Fibroblast of lung (primary cell): ENCODE measurements around the gene OR14K1. TPM values are rescaled to one million over a fixed set of nuclear protein-coding genes. Genes with fewer than 3 reads are reported as not detected.
"Not testable (repeated sequence)": the region's sequence is repeated elsewhere in the genome, so short reads cannot be mapped to it uniquely, and the experiment has no call there.

Source experiments
- DNase-seq, 2 donors: peaks; one replicate each; pipeline versions ENCODE4 v3.0.0 to v3.0.0-alpha.2; 2010; ENCODE audit warnings: low read depth in 2 of 2
- H2AFZ ChIP-seq: 2 replicates; pipeline ENCODE4 v1.5.1; 2012; ENCODE audit warnings: low read length, control low read depth, inconsistent platforms
- H3K27ac ChIP-seq: 2 replicates; pipeline ENCODE4 v1.5.1; 2011; ENCODE audit warnings: low read length, control low read depth; ENCODE audit not compliant: insufficient read depth
- H3K27me3 ChIP-seq: 2 replicates; pipeline ENCODE4 v1.5.1; 2011; ENCODE audit warnings: mild to moderate bottlenecking, low read length; ENCODE audit not compliant: control insufficient read depth, insufficient read depth
- H3K36me3 ChIP-seq: 2 replicates; pipeline ENCODE4 v1.5.1; 2011; ENCODE audit warnings: low read length; ENCODE audit not compliant: control insufficient read depth, insufficient read depth
- H3K4me1 ChIP-seq: 2 replicates; pipeline ENCODE4 v1.5.1; 2011; ENCODE audit warnings: low read length; ENCODE audit not compliant: control insufficient read depth, insufficient read depth; ENCODE audit errors: extremely low read depth
- H3K4me2 ChIP-seq: 2 replicates; pipeline ENCODE4 v1.5.1; 2011; ENCODE audit warnings: low read length, control low read depth; ENCODE audit not compliant: insufficient read depth; ENCODE audit errors: extremely low read depth
- H3K4me3 ChIP-seq, 4 experiments: fragments of 200-600 bp in 1 of 4; sonication (generic) in 1 of 4; replicated peaks in 1 of 4; 2 replicates each; pipeline ENCODE4 v1.5.1; 2011 to 2016; ENCODE audit warnings: low read length in 4 of 4, low read depth in 3 of 4, mild to moderate bottlenecking in 3 of 4, control low read depth in 2 of 4, inconsistent platforms in 1 of 4, mixed read lengths in 1 of 4; ENCODE audit not compliant: insufficient read depth in 1 of 4; ENCODE audit errors: control extremely low read depth in 1 of 4
- H3K79me2 ChIP-seq: 2 replicates; pipeline ENCODE4 v1.5.1; 2012; ENCODE audit warnings: mild to moderate bottlenecking, low read length, inconsistent platforms; ENCODE audit not compliant: control insufficient read depth, insufficient read depth
- H3K9ac ChIP-seq: 2 replicates; pipeline ENCODE4 v1.5.1; 2011; ENCODE audit warnings: mild to moderate bottlenecking, low read length, control low read depth; ENCODE audit not compliant: insufficient read depth
- H3K9me3 ChIP-seq: 2 replicates; pipeline ENCODE4 v1.5.1; 2012; ENCODE audit warnings: low read depth, low read length; ENCODE audit not compliant: control insufficient read depth, insufficient read depth
- H4K20me1 ChIP-seq: 2 replicates; pipeline ENCODE4 v1.5.1; 2011; ENCODE audit warnings: low read length; ENCODE audit not compliant: control insufficient read depth, insufficient read depth; ENCODE audit errors: extremely low read depth
- EZH2 ChIP-seq: IDR thresholded peaks from 2 replicates; pipeline ENCODE4 v1.5.1; 2012; ENCODE audit warnings: low read length, control low read depth, mild to moderate bottlenecking; ENCODE audit errors: missing control alignments
- polyA minus RNA-seq: library from RNA; depleted of rRNA, polyadenylated mRNA; stranded (reverse); fragments of >200 nt; gene quantifications from 2 replicates; pipeline ENCODE4 v1.2.3, GENCODE V29; 2011; ENCODE audit warnings: low replicate concordance
- polyA plus RNA-seq, 2 donors: library from polyadenylated mRNA; depleted of rRNA in 1 of 2; stranded (reverse) in 1 of 2; unstranded in 1 of 2; fragments of >200 nt; gene quantifications; 2 replicates each; pipeline ENCODE4 v1.2.1, GENCODE V29; 2011 to 2012; ENCODE audit warnings: missing spikeins in 1 of 2
- total RNA-seq: library from RNA; depleted of rRNA; stranded (reverse); fragments of >200 nt; gene quantifications from 2 replicates; pipeline ENCODE4 v1.2.1, GENCODE V29; 2014
- TF ChIP-seq, protein P1 (sequence below), 2 donors: IDR thresholded peaks in 1 of 2; conservative IDR thresholded peaks in 1 of 2; 1 replicate in 1 of 2; 2 replicates in 1 of 2; pipeline ENCODE4 v1.5.1; 2011 to 2012; ENCODE audit warnings: low read length in 2 of 2, control low read depth in 1 of 2, inconsistent platforms in 1 of 2, low read depth in 1 of 2, mild to moderate bottlenecking in 1 of 2

Gene OR14K1, protein sequence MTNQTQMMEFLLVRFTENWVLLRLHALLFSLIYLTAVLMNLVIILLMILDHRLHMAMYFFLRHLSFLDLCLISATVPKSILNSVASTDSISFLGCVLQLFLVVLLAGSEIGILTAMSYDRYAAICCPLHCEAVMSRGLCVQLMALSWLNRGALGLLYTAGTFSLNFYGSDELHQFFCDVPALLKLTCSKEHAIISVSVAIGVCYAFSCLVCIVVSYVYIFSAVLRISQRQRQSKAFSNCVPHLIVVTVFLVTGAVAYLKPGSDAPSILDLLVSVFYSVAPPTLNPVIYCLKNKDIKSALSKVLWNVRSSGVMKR
- total RNA-seq, result not detected in 2 replicates
- not detected in 2 replicates for polyA plus RNA-seq
- polyA plus RNA-seq (2012), result not detected in 2 replicates
- polyA minus RNA-seq, result not detected in 2 replicates

DNA sequence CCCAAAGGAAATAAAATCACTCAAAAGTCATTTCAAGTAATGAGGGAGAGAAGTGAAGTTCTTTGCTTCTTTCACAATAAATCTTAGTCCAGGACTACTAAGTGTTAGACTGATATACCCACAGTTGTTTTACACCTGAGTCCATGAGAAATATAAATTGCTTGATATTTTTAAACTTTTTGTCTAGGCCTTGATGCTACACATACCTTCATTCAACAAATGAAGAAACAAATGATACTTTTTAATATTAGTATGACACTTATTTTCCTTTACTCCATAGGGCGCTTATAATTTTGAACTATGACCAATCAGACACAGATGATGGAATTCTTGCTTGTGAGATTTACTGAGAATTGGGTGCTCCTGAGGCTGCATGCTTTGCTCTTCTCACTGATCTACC lies at the start of gene OR14K1:
TSS of gene OR14K1 (plus strand) at position 301 of the 400 bp plus-strand sequence. CDS start at position 301, 0 bp downstream.
- DNase-seq, result no peak
- Histone ChIP-seq H3K4me2 (no peak within 1 kb of the TSS), H3K4me1 (no peaks in the 10 kb centered on the region), H3K9me3 (no peaks in the 10 kb centered on the region), H2AFZ (no peak within 1 kb of the TSS), H3K4me3 (no peak within 1 kb of the TSS), H4K20me1 (no peaks in the 10 kb centered on the region), H3K27ac (no peak within 1 kb of the TSS), H3K36me3 (no peaks in the 10 kb centered on the region), H3K27me3 (no peaks in the 10 kb centered on the region), H3K9ac (no peak within 1 kb of the TSS), H3K79me2 (no peaks in the 10 kb centered on the region)
- no peak for TF ChIP-seq EZH2
- TF ChIP-seq, protein P1, sequence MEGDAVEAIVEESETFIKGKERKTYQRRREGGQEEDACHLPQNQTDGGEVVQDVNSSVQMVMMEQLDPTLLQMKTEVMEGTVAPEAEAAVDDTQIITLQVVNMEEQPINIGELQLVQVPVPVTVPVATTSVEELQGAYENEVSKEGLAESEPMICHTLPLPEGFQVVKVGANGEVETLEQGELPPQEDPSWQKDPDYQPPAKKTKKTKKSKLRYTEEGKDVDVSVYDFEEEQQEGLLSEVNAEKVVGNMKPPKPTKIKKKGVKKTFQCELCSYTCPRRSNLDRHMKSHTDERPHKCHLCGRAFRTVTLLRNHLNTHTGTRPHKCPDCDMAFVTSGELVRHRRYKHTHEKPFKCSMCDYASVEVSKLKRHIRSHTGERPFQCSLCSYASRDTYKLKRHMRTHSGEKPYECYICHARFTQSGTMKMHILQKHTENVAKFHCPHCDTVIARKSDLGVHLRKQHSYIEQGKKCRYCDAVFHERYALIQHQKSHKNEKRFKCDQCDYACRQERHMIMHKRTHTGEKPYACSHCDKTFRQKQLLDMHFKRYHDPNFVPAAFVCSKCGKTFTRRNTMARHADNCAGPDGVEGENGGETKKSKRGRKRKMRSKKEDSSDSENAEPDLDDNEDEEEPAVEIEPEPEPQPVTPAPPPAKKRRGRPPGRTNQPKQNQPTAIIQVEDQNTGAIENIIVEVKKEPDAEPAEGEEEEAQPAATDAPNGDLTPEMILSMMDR (conservative IDR thresholded peaks at IDR 0.05 in 1 of 2, IDR thresholded peaks at IDR 0.05 in 1 of 2; ENCODE audit: low read depth in 1 of 2, low read length in 2 of 2), result no peak

DNA sequence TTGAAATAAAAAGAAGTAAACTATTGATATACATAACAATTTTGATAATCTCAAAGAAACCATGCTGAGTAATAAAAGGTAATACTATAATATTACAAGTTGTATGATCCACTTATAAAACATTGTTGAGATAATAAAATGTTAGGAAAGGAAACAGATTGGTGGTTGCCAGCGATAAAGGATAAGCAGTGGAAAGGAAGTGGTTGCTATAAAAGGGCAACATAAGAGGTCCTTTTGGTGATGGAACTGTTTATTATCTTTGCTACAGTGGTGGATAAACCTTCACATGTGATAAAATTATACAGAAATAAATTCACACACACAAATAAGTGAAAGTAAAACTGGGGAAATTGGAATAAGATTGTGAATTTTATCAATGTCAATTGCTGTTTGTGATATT lies 37.1 kb upstream of the OR14K1 start:
- Histone ChIP-seq H3K27ac (no peak overlapping the region), H3K4me3 (no peak overlapping the region), H3K9me3 (no peaks in the 10 kb centered on the region), H3K27me3 (no peaks in the 10 kb centered on the region), H3K79me2 (no peaks in the 10 kb centered on the region), H3K4me2 (no peak overlapping the region), H3K4me1 (no peaks in the 10 kb centered on the region), H3K36me3 (no peaks in the 10 kb centered on the region), H4K20me1 (no peaks in the 10 kb centered on the region), H2AFZ (no peak overlapping the region), H3K9ac (no peak overlapping the region)
- no peak for DNase-seq
- TF ChIP-seq, protein P1 (conservative IDR thresholded peaks at IDR 0.05 in 1 of 2, IDR thresholded peaks at IDR 0.05 in 1 of 2; ENCODE audit: low read depth in 1 of 2, low read length in 2 of 2), result no peak
- no peak for TF ChIP-seq EZH2

DNA sequence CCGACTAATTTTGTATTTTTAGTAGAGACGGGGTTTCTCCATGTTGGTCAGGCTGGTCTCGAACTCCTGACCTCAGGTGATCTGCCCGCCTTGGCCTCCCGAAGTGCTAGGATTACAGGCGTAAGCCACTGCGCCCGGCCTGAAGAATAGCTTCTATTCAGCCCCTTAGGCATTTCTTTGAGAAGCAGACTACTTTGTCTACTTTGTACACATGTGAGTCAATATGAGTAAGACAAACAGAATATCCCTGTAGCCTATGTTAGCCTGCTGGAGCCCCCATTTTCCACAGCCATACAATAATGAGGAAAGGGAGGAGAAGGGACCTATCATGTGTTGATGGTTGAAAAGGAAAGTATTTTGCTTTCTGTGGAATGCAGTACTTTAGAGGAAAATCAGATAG lies 27.7 kb upstream of the OR14K1 start:
- H4K20me1 ChIP-seq, DNase-seq: not testable (repeated sequence)

More for the DNA sequence above, 27.7 kb upstream of the OR14K1 start:
- not testable (repeated sequence) for H3K79me2 ChIP-seq, H2AFZ ChIP-seq, H3K4me3 ChIP-seq, H3K4me2 ChIP-seq, H3K27me3 ChIP-seq, H3K9me3 ChIP-seq, H3K9ac ChIP-seq, H3K4me1 ChIP-seq, H3K36me3 ChIP-seq, H3K27ac ChIP-seq
